Astrocyte (in vitro differentiated cells and primary cell): ENCODE data around the gene PCA3. TPM values are rescaled to one million over a fixed set of nuclear protein-coding genes. Genes with fewer than 3 reads are reported as not detected.

ENCODE experiments used
- DNase-seq: peaks from one replicate; pipeline ENCODE4 v3.0.0-alpha.2; 2010; ENCODE audit warnings: low read depth
- FAIRE-seq: peaks from 2 replicates; lab custom pipeline; 2011; peaks lifted over from hg19 to GRCh38; lab: Jason Lieb, UNC
- H2AFZ ChIP-seq: 2 replicates; pipeline ENCODE4 v1.6.0; 2012; ENCODE audit warnings: low read depth, low read length, inconsistent platforms
- H3K27ac ChIP-seq: 2 replicates; pipeline ENCODE4 v1.5.1; 2011; ENCODE audit warnings: low read depth, low read length, inconsistent platforms
- H3K27me3 ChIP-seq: 2 replicates; pipeline ENCODE4 v1.6.0; 2011; ENCODE audit warnings: low read length, inconsistent platforms; ENCODE audit not compliant: insufficient read depth
- H3K36me3 ChIP-seq: 2 replicates; pipeline ENCODE4 v1.5.1; 2011; ENCODE audit warnings: low read length, inconsistent platforms; ENCODE audit not compliant: insufficient read depth
- H3K4me1 ChIP-seq: 2 replicates; pipeline ENCODE4 v1.5.1; 2011; ENCODE audit warnings: low read length, inconsistent platforms; ENCODE audit not compliant: insufficient read depth
- H3K4me2 ChIP-seq: 2 replicates; pipeline ENCODE4 v1.6.0; 2012; ENCODE audit warnings: low read length, inconsistent platforms
- H3K4me3 ChIP-seq: 2 replicates; pipeline ENCODE4 v1.5.1; 2011; ENCODE audit warnings: low read depth, mild to moderate bottlenecking, low read length, inconsistent platforms; ENCODE audit not compliant: insufficient read depth
- H3K79me2 ChIP-seq: 2 replicates; pipeline ENCODE4 v1.6.0; 2012; ENCODE audit warnings: mild to moderate bottlenecking, low read length, inconsistent platforms; ENCODE audit not compliant: insufficient read depth
- H3K9ac ChIP-seq: 2 replicates; pipeline ENCODE4 v1.6.0; 2012; ENCODE audit warnings: mild to moderate bottlenecking, low read length, inconsistent platforms
- H3K9me3 ChIP-seq: 2 replicates; pipeline ENCODE4 v1.5.1; 2012; ENCODE audit warnings: low read depth, mild to moderate bottlenecking, low read length, inconsistent platforms; ENCODE audit not compliant: insufficient read depth
- H4K20me1 ChIP-seq: 2 replicates; pipeline ENCODE4 v1.6.0; 2012; ENCODE audit warnings: low read length, inconsistent platforms; ENCODE audit not compliant: insufficient read depth
- H3K27ac Mint-ChIP-seq: one replicate; pipeline ENCODE4 v1.8.0; 2021; ENCODE audit warnings: mild to moderate bottlenecking, mixed read lengths; ENCODE audit not compliant: unreplicated experiment
- H3K27me3 Mint-ChIP-seq: one replicate; pipeline ENCODE4 v1.8.0; 2021; ENCODE audit warnings: low read depth, mixed read lengths; ENCODE audit not compliant: unreplicated experiment
- H3K36me3 Mint-ChIP-seq: one replicate; pipeline ENCODE4 v1.8.0; 2021; ENCODE audit warnings: low read depth, mixed read lengths; ENCODE audit not compliant: unreplicated experiment
- H3K4me1 Mint-ChIP-seq: one replicate; pipeline ENCODE4 v1.8.0; 2021; ENCODE audit warnings: low read depth, mixed read lengths; ENCODE audit not compliant: unreplicated experiment
- H3K4me3 Mint-ChIP-seq: one replicate; pipeline ENCODE4 v1.8.0; 2021; ENCODE audit warnings: mild to moderate bottlenecking, moderate library complexity, mixed read lengths; ENCODE audit not compliant: unreplicated experiment
- H3K9me3 Mint-ChIP-seq: one replicate; pipeline ENCODE4 v1.8.0; 2021; ENCODE audit warnings: mild to moderate bottlenecking, mixed read lengths; ENCODE audit not compliant: unreplicated experiment
- EZH2 ChIP-seq: IDR thresholded peaks from 2 replicates; pipeline ENCODE4 v1.6.1; 2012; ENCODE audit warnings: mild to moderate bottlenecking, low read length, inconsistent platforms; ENCODE audit not compliant: insufficient read depth
- total RNA-seq: library from RNA; stranded (reverse); gene quantifications from 2 replicates; pipeline ENCODE4 v1.2.1, GENCODE V29; 2021
- TF ChIP-seq, protein P1 (sequence below): IDR thresholded peaks from 2 replicates; pipeline ENCODE4 v1.5.1; 2011; ENCODE audit warnings: low read depth, mild to moderate bottlenecking, inconsistent platforms, low read length, moderate library complexity; ENCODE audit not compliant: insufficient read depth

PCA3 gene
- total RNA-seq, 1 donor from 2014 or later: not detected

DNA sequence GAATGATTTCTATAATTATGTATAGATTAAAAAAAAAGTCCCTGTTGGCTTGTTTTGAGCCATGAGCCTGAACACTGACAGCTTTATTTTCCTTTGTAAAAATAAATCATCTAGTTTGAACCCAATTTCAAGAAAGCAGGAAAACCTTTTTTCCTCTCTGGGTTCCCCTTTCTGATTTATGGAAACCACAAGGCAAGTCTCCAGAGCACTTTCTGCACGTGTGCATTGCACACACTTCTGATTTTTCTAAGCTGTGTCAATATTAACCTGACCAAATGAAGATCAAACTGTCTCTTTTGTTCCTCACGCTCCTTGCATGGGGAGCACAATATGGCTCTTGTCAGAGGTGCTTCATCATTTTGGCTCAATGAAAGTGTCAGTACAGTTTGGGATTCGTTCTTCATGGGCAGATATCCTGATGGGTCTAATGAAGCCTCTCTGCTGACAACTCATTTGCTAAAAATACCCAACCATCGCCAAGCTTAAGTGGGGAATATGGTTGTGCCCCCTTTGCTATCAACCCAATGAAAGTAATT lies 39.2 kb upstream of the PCA3 start:
- Histone ChIP-seq H3K4me3 (no peak overlapping the region), H3K4me2 (no peak overlapping the region), H3K9me3 (no peaks in the 10 kb centered on the region), H3K79me2 (no peaks in the 10 kb centered on the region), H2AFZ (no peak overlapping the region), H3K27ac (no peak overlapping the region), H3K4me1 (no peaks in the 10 kb centered on the region), H3K36me3 (no peaks in the 10 kb centered on the region), H4K20me1 (no peaks in the 10 kb centered on the region), H3K9ac (no peak overlapping the region), H3K27me3 (peaks cover 2% of the 10 kb centered on the region)
- Mint-ChIP-seq H3K36me3 (no peaks in the 10 kb centered on the region), H3K4me3 (no peak overlapping the region), H3K27ac (no peak overlapping the region), H3K27me3 (peaks cover 5% of the 10 kb centered on the region), H3K4me1 (no peaks in the 10 kb centered on the region), H3K9me3 (no peaks in the 10 kb centered on the region)
- TF ChIP-seq EZH2: no peak
- TF ChIP-seq, protein P1, sequence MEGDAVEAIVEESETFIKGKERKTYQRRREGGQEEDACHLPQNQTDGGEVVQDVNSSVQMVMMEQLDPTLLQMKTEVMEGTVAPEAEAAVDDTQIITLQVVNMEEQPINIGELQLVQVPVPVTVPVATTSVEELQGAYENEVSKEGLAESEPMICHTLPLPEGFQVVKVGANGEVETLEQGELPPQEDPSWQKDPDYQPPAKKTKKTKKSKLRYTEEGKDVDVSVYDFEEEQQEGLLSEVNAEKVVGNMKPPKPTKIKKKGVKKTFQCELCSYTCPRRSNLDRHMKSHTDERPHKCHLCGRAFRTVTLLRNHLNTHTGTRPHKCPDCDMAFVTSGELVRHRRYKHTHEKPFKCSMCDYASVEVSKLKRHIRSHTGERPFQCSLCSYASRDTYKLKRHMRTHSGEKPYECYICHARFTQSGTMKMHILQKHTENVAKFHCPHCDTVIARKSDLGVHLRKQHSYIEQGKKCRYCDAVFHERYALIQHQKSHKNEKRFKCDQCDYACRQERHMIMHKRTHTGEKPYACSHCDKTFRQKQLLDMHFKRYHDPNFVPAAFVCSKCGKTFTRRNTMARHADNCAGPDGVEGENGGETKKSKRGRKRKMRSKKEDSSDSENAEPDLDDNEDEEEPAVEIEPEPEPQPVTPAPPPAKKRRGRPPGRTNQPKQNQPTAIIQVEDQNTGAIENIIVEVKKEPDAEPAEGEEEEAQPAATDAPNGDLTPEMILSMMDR: no peak
- DNase-seq: no peak
- FAIRE-seq: no peak

DNA sequence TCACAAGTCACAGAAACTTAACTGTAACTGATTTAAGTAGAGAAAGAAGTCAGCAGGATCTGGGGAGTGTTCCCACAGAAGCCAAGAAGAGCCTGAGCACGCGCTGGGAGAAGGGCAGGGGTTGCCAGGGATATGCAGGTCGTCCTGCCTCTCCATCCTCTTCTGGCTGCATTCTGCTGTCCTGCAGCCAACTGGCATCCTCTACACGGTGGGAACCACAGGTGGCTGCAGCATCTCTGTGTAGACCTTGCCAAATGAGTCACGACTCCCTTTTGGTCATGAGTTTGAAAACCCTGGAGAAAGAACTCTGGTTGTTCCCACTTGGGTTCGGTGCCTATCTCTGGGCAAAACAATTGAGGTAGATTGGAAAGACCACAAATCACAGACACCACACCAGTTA lies 38.4 kb upstream of the PCA3 start:
- Mint-ChIP-seq H3K9me3 (no peaks in the 10 kb centered on the region), H3K27me3 (peaks cover 5% of the 10 kb centered on the region), H3K4me1 (peaks cover 3% of the 10 kb centered on the region), H3K27ac (no peak overlapping the region), H3K4me3 (no peak overlapping the region), H3K36me3 (no peaks in the 10 kb centered on the region)
- no peak overlapping the region for H3K27ac ChIP-seq
- FAIRE-seq (no peak), DNase-seq (no peak)
- no peak overlapping the region for H3K9ac ChIP-seq
- no peaks in the 10 kb centered on the region for H3K4me1 ChIP-seq
- peaks cover 2% of the 10 kb centered on the region for H3K27me3 ChIP-seq
- H3K4me3 ChIP-seq: no peak overlapping the region
- no peaks in the 10 kb centered on the region for H3K36me3 ChIP-seq
- H4K20me1 ChIP-seq: no peaks in the 10 kb centered on the region
- no peak overlapping the region for H3K4me2 ChIP-seq
- TF ChIP-seq EZH2: no peak
- TF ChIP-seq, protein P1: no peak
- H3K9me3 ChIP-seq: no peaks in the 10 kb centered on the region
- no peaks in the 10 kb centered on the region for H3K79me2 ChIP-seq
- no peak overlapping the region for H2AFZ ChIP-seq

DNA sequence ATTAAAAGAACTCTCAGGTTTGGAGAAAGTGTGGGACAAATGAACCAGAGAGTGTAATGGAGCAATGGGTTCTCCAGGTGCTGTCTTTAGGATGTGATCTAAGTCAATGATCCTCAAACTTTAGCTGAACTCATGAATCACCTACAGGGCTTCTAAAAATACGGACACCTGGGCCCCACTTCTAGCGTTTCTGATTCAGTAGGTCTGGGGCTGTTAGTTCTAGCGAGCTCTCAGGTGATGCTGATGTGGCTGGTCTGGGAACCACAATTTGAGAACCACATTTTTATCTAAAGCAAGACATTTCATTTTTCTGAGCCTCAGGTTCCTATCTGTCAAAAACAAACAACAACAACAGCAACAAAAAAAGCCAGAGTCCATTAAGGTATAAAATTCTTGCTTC lies 35.1 kb upstream of the PCA3 start:
- Mint-ChIP-seq H3K4me3 (no peak overlapping the region), H3K27ac (no peak overlapping the region), H3K9me3 (no peaks in the 10 kb centered on the region), H3K4me1 (peaks cover 17% of the 10 kb centered on the region), H3K36me3 (no peaks in the 10 kb centered on the region), H3K27me3 (peaks cover 5% of the 10 kb centered on the region)
- Histone ChIP-seq H4K20me1 (no peaks in the 10 kb centered on the region), H3K79me2 (no peaks in the 10 kb centered on the region), H3K4me2 (no peak overlapping the region), H3K4me1 (no peaks in the 10 kb centered on the region), H3K9ac (no peak overlapping the region), H3K9me3 (no peaks in the 10 kb centered on the region), H3K27ac (no peak overlapping the region), H3K36me3 (no peaks in the 10 kb centered on the region), H3K27me3 (peaks cover 2% of the 10 kb centered on the region), H2AFZ (no peak overlapping the region), H3K4me3 (no peak overlapping the region)
- DNase-seq: no peak
- FAIRE-seq: no peak
- TF ChIP-seq, protein P1: no peak
- no peak for TF ChIP-seq EZH2
